Left ventricle myocardium superior (tissue), 1 donor: ENCODE measurements around the gene RNF39. TPM values are rescaled to one million over a fixed set of nuclear protein-coding genes. Genes with fewer than 3 reads are reported as not detected.
"Not testable (repeated sequence)": the region's sequence is repeated elsewhere in the genome, so short reads cannot be mapped to it uniquely, and the experiment has no call there.

Source experiments
- ATAC-seq: fragments of 200-7000 bp; cut with Tn5 transposase; one replicate; pipeline ENCODE4 v1.9.1; 2020; ENCODE audit warnings: mild to moderate bottlenecking, moderate library complexity
- DNase-seq: peaks from one replicate; pipeline ENCODE4 v3.0.0-alpha.2; 2020
- intact Hi-C: fragments of 100-400 bp; cut with micrococcal nuclease; formaldehyde crosslinking; loops from one replicate; pipeline ENCODE4 v1.11.0; 2022
- total RNA-seq: library from RNA; stranded (reverse); fragmentation: NEBNext Ultra II Directional; extraction: Animal tissue kit (Norgen Biotek cat#: 25700); gene quantifications from one replicate; pipeline ENCODE4 v1.2.1, GENCODE V29; 2021
- donor health status: DM: no; HTN: yes; CAD: no; lungs with severe emphysema.

RNF39 gene
- total RNA-seq, 1 donor from 2014 or later = not detected

GRCh38 chr6:30025186-30025585, 50.4 kb downstream of the RNF39 start:
- intact Hi-C loops = no loop called here
- DNase-seq (no peak), ATAC-seq (no peak)

- DNase-seq, ATAC-seq, intact Hi-C loops: not testable (repeated sequence)
Measured at GRCh38 chr6:30022712-30023111, 52.9 kb downstream of the RNF39 start.

GRCh38 chr6:30022189-30022588, 53.4 kb downstream of the RNF39 start:
- DNase-seq (no peak), ATAC-seq (no peak)
- intact Hi-C loops = no loop called here

GRCh38 chr6:30020626-30021025, 54.9 kb downstream of the RNF39 start:
- DNase-seq = no peak
- ATAC-seq = no peak
- intact Hi-C loops = no loop called here

Other genes starting within 250 kb of the RNF39 start
- not detected for gene HLA-G, start 247.9 kb downstream of the RNF39 start, total RNA-seq
- 256 TPM for gene HLA-A, start 133.2 kb downstream of the RNF39 start, total RNA-seq
- 16.1 TPM for gene POLR1H, start 14.5 kb downstream of the RNF39 start, total RNA-seq
- gene PPP1R11, start 8.6 kb downstream of the RNF39 start, total RNA-seq = 44.1 TPM
- not detected for gene TRIM31, start 37.3 kb upstream of the RNF39 start, total RNA-seq
- gene TRIM40, start 60.4 kb upstream of the RNF39 start, total RNA-seq = not detected
- not detected for gene TRIM10, start 85.4 kb upstream of the RNF39 start, total RNA-seq
- not detected for gene TRIM15, start 87.8 kb upstream of the RNF39 start, total RNA-seq
- gene TRIM26, start 137.6 kb upstream of the RNF39 start, total RNA-seq = 21.9 TPM